GM13977 (cell line): ENCODE measurements around the gene MED9.

ENCODE experiments used
- DNase-seq: peaks from one replicate; pipeline ENCODE4 v3.0.0; 2012; ENCODE audit warnings: low spot score
- in situ Hi-C: fragments of 300-500 bp; cut with MboI; formaldehyde crosslinking; loops from one replicate; pipeline ENCODE4 v1.12.0; 2022; ENCODE audit warnings: low sequenced_read_pairs, low pct_unique_long_range_greater_than_20kb, mixed read lengths, inconsistent platforms; ENCODE audit not compliant: unreplicated experiment
- TF ChIP-seq, protein P1 (sequence below): IDR thresholded peaks from 2 replicates; pipeline ENCODE4 v1.5.1; 2012; ENCODE audit warnings: mild to moderate bottlenecking, control low read depth; ENCODE audit not compliant: insufficient read depth; ENCODE audit errors: extremely low read depth, missing control alignments

MED9 gene

GRCh38 chr17:17540935-17541639 is 64.3 kb downstream of the MED9 start:
- TF ChIP-seq, protein P1, sequence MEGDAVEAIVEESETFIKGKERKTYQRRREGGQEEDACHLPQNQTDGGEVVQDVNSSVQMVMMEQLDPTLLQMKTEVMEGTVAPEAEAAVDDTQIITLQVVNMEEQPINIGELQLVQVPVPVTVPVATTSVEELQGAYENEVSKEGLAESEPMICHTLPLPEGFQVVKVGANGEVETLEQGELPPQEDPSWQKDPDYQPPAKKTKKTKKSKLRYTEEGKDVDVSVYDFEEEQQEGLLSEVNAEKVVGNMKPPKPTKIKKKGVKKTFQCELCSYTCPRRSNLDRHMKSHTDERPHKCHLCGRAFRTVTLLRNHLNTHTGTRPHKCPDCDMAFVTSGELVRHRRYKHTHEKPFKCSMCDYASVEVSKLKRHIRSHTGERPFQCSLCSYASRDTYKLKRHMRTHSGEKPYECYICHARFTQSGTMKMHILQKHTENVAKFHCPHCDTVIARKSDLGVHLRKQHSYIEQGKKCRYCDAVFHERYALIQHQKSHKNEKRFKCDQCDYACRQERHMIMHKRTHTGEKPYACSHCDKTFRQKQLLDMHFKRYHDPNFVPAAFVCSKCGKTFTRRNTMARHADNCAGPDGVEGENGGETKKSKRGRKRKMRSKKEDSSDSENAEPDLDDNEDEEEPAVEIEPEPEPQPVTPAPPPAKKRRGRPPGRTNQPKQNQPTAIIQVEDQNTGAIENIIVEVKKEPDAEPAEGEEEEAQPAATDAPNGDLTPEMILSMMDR: no peak
- no peak for DNase-seq
- in situ Hi-C loops: no loop called here

DNA sequence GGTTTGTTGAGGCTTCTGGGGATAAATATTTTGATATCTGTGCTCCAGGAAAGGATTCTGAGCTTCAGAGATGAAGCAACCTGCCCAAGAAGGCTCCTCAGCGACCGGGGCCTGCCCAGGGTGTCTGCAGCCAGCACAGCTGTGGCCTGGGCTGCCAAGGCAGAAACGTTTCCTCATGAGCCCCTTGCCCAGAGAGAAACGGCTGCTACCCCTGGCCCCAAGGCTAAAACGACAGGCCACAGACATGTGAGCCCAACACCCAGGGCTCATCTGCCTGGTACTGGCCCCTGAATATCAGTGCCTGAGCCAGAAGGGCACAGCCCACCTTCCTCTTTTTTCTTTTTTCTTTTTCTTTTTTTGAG is 64.8 kb downstream of the MED9 start:
- TF ChIP-seq, protein P1: no peak
- in situ Hi-C loops: no loop called here
- DNase-seq: no peak
